Endothelial cell of umbilical vein (primary cell): ENCODE data around the gene SLC5A6. TPM values are rescaled to one million over a fixed set of nuclear protein-coding genes. Genes with fewer than 3 reads are reported as not detected.

Experiments
- Bru-seq: library from RNA; stranded (reverse); fragments of 400-500 nt; gene quantifications from one replicate; lab custom pipeline; 2021; lab: Mats Ljungman, UMichigan
- BruChase-seq, 2 experiments: library from RNA; stranded (reverse); fragments of 400-500 nt; gene quantifications; one replicate each; lab custom pipeline; 2021; lab: Mats Ljungman, UMichigan
- BruUV-seq: library from RNA; stranded (reverse); fragments of 400-500 nt; replicated peaks from 2 replicates; lab custom pipeline; 2021; lab: Mats Ljungman, UMichigan
- CTCF ChIA-PET: fragments of 300-600, 350-600 bp; sonication (Branson Sonifier 250); formaldehyde crosslinking; loops from one replicate; lab custom pipeline; 2021; ENCODE audit warnings: antibody characterized with exemption, inconsistent platforms; lab: Charles Lee
- POLR2A ChIA-PET: fragments of 300-600, 350-600 bp; sonication (Branson Sonifier 250); formaldehyde crosslinking; loops from one replicate; lab custom pipeline; 2021; ENCODE audit warnings: antibody characterized with exemption, inconsistent platforms; lab: Charles Lee
- DNase-seq: peaks from one replicate; pipeline ENCODE4 v3.0.0-alpha.2; 2011; ENCODE audit warnings: low read depth, low spot score
- FAIRE-seq: peaks from 2 replicates; lab custom pipeline; 2011; peaks lifted over from hg19 to GRCh38; lab: Jason Lieb, UNC
- H2AFZ ChIP-seq: 2 replicates; pipeline ENCODE4 v1.6.0; 2012; ENCODE audit warnings: low read depth, low read length, control low read depth, inconsistent platforms
- H3K27ac ChIP-seq: 2 replicates; pipeline ENCODE4 v1.5.1; 2011; ENCODE audit warnings: low read depth, mild to moderate bottlenecking, control low read depth, low read length, moderate library complexity; ENCODE audit not compliant: insufficient read depth
- H3K27me3 ChIP-seq, 2 experiments: 2 replicates each; pipeline versions ENCODE4 v1.6.0 to v1.6.1; 2011; ENCODE audit warnings: low read length in 2 of 2, mixed read lengths in 1 of 2; ENCODE audit not compliant: control insufficient read depth in 2 of 2, insufficient read depth in 2 of 2
- H3K36me3 ChIP-seq, 2 experiments: 2 replicates in 1 of 2; 3 replicates in 1 of 2; pipeline ENCODE4 v1.5.1; 2011; ENCODE audit warnings: low read length in 2 of 2, mild to moderate bottlenecking in 1 of 2, moderate library complexity in 1 of 2; ENCODE audit not compliant: control insufficient read depth in 2 of 2, insufficient read depth in 2 of 2; ENCODE audit errors: extremely low read depth in 1 of 2
- H3K4me1 ChIP-seq: 3 replicates; pipeline ENCODE4 v1.5.1; 2011; ENCODE audit warnings: mild to moderate bottlenecking, low read length; ENCODE audit not compliant: control insufficient read depth, insufficient read depth; ENCODE audit errors: extremely low read depth
- H3K4me2 ChIP-seq: 2 replicates; pipeline ENCODE4 v1.6.1; 2011; ENCODE audit warnings: low read length, control low read depth, mixed read lengths; ENCODE audit not compliant: insufficient read depth
- H3K4me3 ChIP-seq, 3 experiments: fragments of 200-600 bp in 1 of 3; sonication (generic), shearing (Covaris generic) in 1 of 3; replicated peaks in 1 of 3; 2 replicates each; pipeline ENCODE4 v1.5.1; 2011 to 2016; ENCODE audit warnings: control low read depth in 3 of 3, low read length in 3 of 3, mild to moderate bottlenecking in 2 of 3, inconsistent platforms in 1 of 3, low read depth in 1 of 3, moderate library complexity in 1 of 3; ENCODE audit not compliant: insufficient read depth in 1 of 3
- H3K79me2 ChIP-seq: 2 replicates; pipeline ENCODE4 v1.6.0; 2012; ENCODE audit warnings: low read length, inconsistent platforms; ENCODE audit not compliant: control insufficient read depth, insufficient read depth
- H3K9ac ChIP-seq: replicated peaks from 2 replicates; pipeline ENCODE3; 2011; ENCODE audit warnings: low read length, control low read depth; ENCODE audit not compliant: insufficient read depth; ENCODE audit errors: extremely low read depth
- H3K9me1 ChIP-seq: replicated peaks from 3 replicates; pipeline ENCODE4 v1.6.0; 2011; ENCODE audit warnings: mild to moderate bottlenecking, low read length; ENCODE audit not compliant: control insufficient read depth, insufficient read depth; ENCODE audit errors: extremely low read depth
- H3K9me3 ChIP-seq: replicated peaks from 2 replicates; pipeline ENCODE4 v1.5.1; 2012; ENCODE audit warnings: low read length, inconsistent platforms; ENCODE audit not compliant: control insufficient read depth, insufficient read depth
- H4K20me1 ChIP-seq: replicated peaks from 2 replicates; pipeline ENCODE3; 2011; ENCODE audit warnings: mild to moderate bottlenecking, low read length; ENCODE audit not compliant: control insufficient read depth, insufficient read depth; ENCODE audit errors: extremely low read depth
- EZH2 ChIP-seq: IDR thresholded peaks from 2 replicates; pipeline ENCODE4 v1.6.1; 2012; ENCODE audit warnings: borderline replicate concordance, low read depth, mild to moderate bottlenecking, moderate library complexity, low read length, inconsistent platforms; ENCODE audit not compliant: severe bottlenecking
- FOS ChIP-seq: IDR thresholded peaks from 2 replicates; pipeline ENCODE4 v1.6.1; 2011; ENCODE audit warnings: mild to moderate bottlenecking, low read length, moderate library complexity, borderline replicate concordance; ENCODE audit not compliant: insufficient read depth
- GATA2 ChIP-seq: IDR thresholded peaks from 2 replicates; pipeline ENCODE4 v1.7.0; 2011; ENCODE audit warnings: low read depth, mild to moderate bottlenecking, moderate library complexity, mixed read lengths, low read length; ENCODE audit not compliant: insufficient read length, insufficient read depth
- JUN ChIP-seq: IDR thresholded peaks from 2 replicates; pipeline ENCODE4 v1.6.1; 2011; ENCODE audit warnings: borderline replicate concordance, low read depth; ENCODE audit not compliant: insufficient read length, insufficient read depth
- MYC ChIP-seq: IDR thresholded peaks from one replicate; pipeline ENCODE4 v1.6.1; 2011; ENCODE audit warnings: mild to moderate bottlenecking, low read depth, low read length
- POLR2A ChIP-seq: IDR thresholded peaks from 2 replicates; pipeline ENCODE4 v1.6.1; 2012; ENCODE audit warnings: low read depth, mild to moderate bottlenecking, control low read depth, low read length
- POLR2AphosphoS5 ChIP-seq: IDR thresholded peaks from 2 replicates; pipeline ENCODE4 v1.6.1; 2012; ENCODE audit warnings: low read depth, mild to moderate bottlenecking, control low read depth, low read length, moderate library complexity; ENCODE audit not compliant: insufficient read depth
- dilution Hi-C: fragments of 300-500 bp; cut with MboI; formaldehyde crosslinking; loops from one replicate; pipeline ENCODE4 v1.15.0; 2019; ENCODE audit warnings: low sequenced_read_pairs; ENCODE audit not compliant: extremely low pct_ligation_motif_present
- intact Hi-C: fragments of 100-400 bp; cut with micrococcal nuclease; formaldehyde crosslinking; loops from one replicate; pipeline ENCODE4 v1.10.0; 2022
- long read RNA-seq: library from polyadenylated mRNA; stranded (forward); transcript quantifications from one replicate; pipeline ENCODE4 v2.0.0, GENCODE V29; 2021
- polyA minus RNA-seq, 3 experiments: library from RNA; depleted of rRNA, polyadenylated mRNA; stranded (reverse); fragments of >200 nt; gene quantifications; 1 replicate in 1 of 3; 2 replicates in 2 of 3; pipeline ENCODE4 v1.2.3, GENCODE V29; 2011
- polyA plus RNA-seq, 4 experiments: library from polyadenylated mRNA; depleted of rRNA in 3 of 4; stranded (reverse) in 3 of 4; unstranded in 1 of 4; fragments of >200 nt; gene quantifications; 2 replicates each; pipeline versions ENCODE4 v1.2.1 to v1.2.3, GENCODE V29; 2011 to 2012; ENCODE audit warnings: missing spikeins in 1 of 4
- total RNA-seq: library from RNA; stranded (reverse); gene quantifications from 2 replicates; pipeline ENCODE4 v1.2.3, GENCODE V29; 2021
- TF ChIP-seq, protein P1 (sequence below): IDR thresholded peaks from 2 replicates; pipeline ENCODE4 v1.6.1; 2011; ENCODE audit not compliant: insufficient read depth, insufficient read length
- TF ChIP-seq, protein P2 (sequence below), 2 donors: IDR thresholded peaks; 1 replicate in 1 of 2; 2 replicates in 1 of 2; pipeline ENCODE4 v1.5.1; 2011; ENCODE audit warnings: low read length in 2 of 2, mild to moderate bottlenecking in 2 of 2, moderate library complexity in 2 of 2, control low read depth in 1 of 2, inconsistent platforms in 1 of 2, low read depth in 1 of 2; ENCODE audit not compliant: insufficient read depth in 1 of 2; ENCODE audit errors: extremely low read depth in 1 of 2

Gene SLC5A6
- total RNA-seq (42.7 and 52.0 TPM in 2 replicates), polyA plus RNA-seq (76.8 and 92.5 TPM in 2 replicates), polyA minus RNA-seq (113 and 125 TPM in 2 replicates), Bru-seq, nascent RNA (percentile 64 among the genes with signal in this experiment), BruChase-seq, experiment 1, labeled RNA remaining after a 6-hour chase (percentile 82 among the genes with signal in this experiment), BruChase-seq, experiment 2, labeled RNA remaining after a 2-hour chase (percentile 75 among the genes with signal in this experiment)
- polyA plus RNA-seq (2011; cell fraction: cytosol; rRNA removed) = 45.8 and 51.5 TPM in 2 replicates
- polyA plus RNA-seq (2011; cell fraction: nucleus; rRNA removed) = 208 and 221 TPM in 2 replicates
- 48.1 and 49.6 TPM in 2 replicates for polyA plus RNA-seq (2012)
- polyA minus RNA-seq (2011; cell fraction: cytosol; rRNA and poly(A)+ RNA removed) = 28.4 TPM
- polyA minus RNA-seq (2011; cell fraction: nucleus; rRNA and poly(A)+ RNA removed) = 45.2 and 56.7 TPM in 2 replicates
- long read RNA-seq, transcript SLC5A6-201 (17 exons, 3,231 nt) = major isoform, 25 of 107 reads
- long read RNA-seq, partial matches to known transcripts = 9 of 107 reads
- long read RNA-seq, other reads (novel, unspliced or antisense) = 73 of 107 reads

DNA sequence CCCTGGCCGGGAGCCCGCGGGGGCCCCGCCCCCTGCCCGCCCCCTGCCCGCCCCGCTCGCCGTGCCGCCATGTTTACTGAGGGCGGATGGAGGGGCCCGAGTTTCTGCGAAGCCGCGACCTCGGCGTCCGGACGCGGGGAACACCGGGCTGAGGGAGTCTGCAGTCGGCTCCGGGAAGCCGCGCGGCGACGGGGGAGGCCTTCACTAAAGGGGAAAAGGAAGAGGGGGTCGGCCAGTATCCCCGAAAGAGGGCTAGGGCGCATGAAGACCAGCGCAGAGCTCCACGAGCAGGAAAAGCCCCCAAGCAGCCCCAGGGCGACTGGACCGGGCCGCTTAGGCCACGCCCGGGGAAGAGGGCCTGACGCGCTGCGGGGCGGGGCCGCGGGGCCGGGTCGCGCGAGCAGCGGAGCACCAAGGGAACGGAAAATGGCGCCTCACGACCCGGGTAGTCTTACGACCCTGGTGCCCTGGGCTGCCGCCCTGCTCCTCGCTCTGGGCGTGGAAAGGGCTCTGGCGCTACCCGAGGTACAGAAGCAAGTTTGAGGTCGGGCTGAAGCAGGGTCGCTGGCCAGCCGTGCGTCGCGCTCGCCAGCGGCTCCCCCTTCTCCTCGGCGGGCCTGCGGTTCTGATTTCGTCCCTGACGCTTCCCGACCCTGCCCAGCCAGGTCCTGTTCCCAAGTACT, at the start of gene SLC5A6, which contains the start of gene ATRAID:
SLC5A6 (minus strand) TSS at position 326 of the 683 bp plus-strand sequence. CDS start 4,618 bp downstream, outside the sequence.
ATRAID (plus strand) TSS at position 99 of the 683 bp plus-strand sequence; CDS start at position 427, 328 bp downstream.
- intact Hi-C loops (loop anchor here (1.0 to 5.0 kb wide), 8 partner anchors 75 to 168 kb away; partner anchors contain the start of genes EIF2B4, KHK, MPV17 and PREB), dilution Hi-C loops (no loop called here)
- H3K79me2 ChIP-seq = peaks cover 14% of the 10 kb centered on the region
- no peaks in the 10 kb centered on the region for H3K9me3 ChIP-seq
- H3K4me2 ChIP-seq = peak within 1 kb of the TSS; percentile 98
- CTCF ChIA-PET = interaction anchor here (1.1 to 1.8 kb wide), 4 partner anchors 17 to 91 kb away, joined by 4 to 7 read pairs (median 4); no protein-coding TSS in a partner anchor
- no peaks in the 10 kb centered on the region for H4K20me1 ChIP-seq
- H3K4me3 ChIP-seq = peak within 1 kb of the TSS; percentile 68 to 91 (median 88)
- peak within 1 kb of the TSS; percentile 89 for H3K27ac ChIP-seq
- peak; percentile 92 for DNase-seq
- TF ChIP-seq FOS = no peak
- TF ChIP-seq EZH2 = no peak
- no peak for TF ChIP-seq JUN
- TF ChIP-seq, protein P1, sequence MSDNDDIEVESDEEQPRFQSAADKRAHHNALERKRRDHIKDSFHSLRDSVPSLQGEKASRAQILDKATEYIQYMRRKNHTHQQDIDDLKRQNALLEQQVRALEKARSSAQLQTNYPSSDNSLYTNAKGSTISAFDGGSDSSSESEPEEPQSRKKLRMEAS = no peak
- no peak for TF ChIP-seq MYC
- peak; percentile 98 for TF ChIP-seq POLR2A
- TF ChIP-seq POLR2AphosphoS5 = peak; percentile 97
- TF ChIP-seq, protein P2, sequence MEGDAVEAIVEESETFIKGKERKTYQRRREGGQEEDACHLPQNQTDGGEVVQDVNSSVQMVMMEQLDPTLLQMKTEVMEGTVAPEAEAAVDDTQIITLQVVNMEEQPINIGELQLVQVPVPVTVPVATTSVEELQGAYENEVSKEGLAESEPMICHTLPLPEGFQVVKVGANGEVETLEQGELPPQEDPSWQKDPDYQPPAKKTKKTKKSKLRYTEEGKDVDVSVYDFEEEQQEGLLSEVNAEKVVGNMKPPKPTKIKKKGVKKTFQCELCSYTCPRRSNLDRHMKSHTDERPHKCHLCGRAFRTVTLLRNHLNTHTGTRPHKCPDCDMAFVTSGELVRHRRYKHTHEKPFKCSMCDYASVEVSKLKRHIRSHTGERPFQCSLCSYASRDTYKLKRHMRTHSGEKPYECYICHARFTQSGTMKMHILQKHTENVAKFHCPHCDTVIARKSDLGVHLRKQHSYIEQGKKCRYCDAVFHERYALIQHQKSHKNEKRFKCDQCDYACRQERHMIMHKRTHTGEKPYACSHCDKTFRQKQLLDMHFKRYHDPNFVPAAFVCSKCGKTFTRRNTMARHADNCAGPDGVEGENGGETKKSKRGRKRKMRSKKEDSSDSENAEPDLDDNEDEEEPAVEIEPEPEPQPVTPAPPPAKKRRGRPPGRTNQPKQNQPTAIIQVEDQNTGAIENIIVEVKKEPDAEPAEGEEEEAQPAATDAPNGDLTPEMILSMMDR (IDR thresholded peaks at IDR 0.05; ENCODE audit: extremely low read depth in 1 of 2, insufficient read depth in 1 of 2, low read depth in 1 of 2, low read length in 2 of 2) = no peak
- no peak for TF ChIP-seq GATA2
- H3K27me3 ChIP-seq = no peaks in the 10 kb centered on the region
- no peaks in the 10 kb centered on the region for H3K9me1 ChIP-seq
- H3K36me3 ChIP-seq = peaks cover 9 to 13% of the 10 kb centered on the region in 2 experiments
- H3K9ac ChIP-seq = peak within 1 kb of the TSS; percentile 94
- FAIRE-seq = peak; percentile 78
- H3K4me1 ChIP-seq = peaks cover 17% of the 10 kb centered on the region
- no TSS peak for BruUV-seq
- H2AFZ ChIP-seq = peak within 1 kb of the TSS; percentile 94
- POLR2A ChIA-PET = interaction anchor here (0.6 kb wide), 1 partner anchor 92 kb away, joined by 3 read pairs; no protein-coding TSS in a partner anchor
